ENCODE measurements around the gene PIM3.

DNA sequence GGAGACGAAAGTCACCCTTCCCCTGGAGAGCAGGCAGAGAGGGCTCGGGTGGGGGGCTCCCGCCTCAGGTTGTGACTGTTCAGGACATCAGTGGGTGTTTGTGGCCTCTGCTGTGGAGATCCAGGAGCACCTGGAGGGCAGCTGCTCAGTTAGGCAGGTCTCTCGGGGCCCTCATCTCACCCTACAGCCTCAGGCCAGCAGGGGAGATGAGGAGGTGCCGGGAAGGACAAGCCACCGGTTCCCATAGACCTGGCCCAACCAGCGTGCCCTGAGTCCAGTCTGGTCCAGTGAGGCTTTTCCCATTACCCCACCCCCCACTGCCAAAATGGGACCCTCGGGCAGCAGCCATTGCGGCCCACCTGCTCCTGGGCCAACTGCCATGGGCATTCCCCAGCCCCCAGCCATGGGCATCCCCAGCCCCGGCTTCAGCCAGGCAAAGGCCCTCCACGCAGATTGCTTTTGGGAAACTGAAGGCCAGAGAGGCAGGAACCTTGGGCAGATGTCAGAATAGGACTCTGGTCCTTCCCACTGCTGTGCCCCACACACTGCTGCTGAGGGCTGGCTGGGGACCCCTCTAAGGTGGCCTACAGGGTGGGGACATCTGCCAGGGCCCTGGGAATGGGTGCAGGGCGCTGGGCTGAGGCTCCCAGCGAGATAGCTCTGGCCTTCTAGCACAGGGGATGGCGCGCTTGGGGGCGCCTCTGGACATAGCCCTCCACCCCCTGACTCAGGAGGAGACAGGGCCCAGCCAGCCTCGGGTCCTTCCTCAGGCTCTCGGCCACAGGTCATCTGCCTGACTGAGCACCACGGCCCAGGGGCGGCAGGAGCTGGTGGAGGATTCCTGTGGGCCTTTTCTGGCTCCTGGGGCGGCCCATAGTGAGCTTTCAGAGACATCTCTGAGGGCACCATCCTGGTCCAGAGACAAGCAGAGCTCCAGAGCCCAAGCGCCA, 4.8 kb downstream of the PIM3 start:
- no peak for TF ChIP-seq JUND (IDR thresholded peaks at IDR 0.05)
- no peak for TF ChIP-seq ZBTB33 (IDR thresholded peaks at IDR 0.05; ENCODE audit: borderline replicate concordance, low read depth)
- TF ChIP-seq, protein P1, sequence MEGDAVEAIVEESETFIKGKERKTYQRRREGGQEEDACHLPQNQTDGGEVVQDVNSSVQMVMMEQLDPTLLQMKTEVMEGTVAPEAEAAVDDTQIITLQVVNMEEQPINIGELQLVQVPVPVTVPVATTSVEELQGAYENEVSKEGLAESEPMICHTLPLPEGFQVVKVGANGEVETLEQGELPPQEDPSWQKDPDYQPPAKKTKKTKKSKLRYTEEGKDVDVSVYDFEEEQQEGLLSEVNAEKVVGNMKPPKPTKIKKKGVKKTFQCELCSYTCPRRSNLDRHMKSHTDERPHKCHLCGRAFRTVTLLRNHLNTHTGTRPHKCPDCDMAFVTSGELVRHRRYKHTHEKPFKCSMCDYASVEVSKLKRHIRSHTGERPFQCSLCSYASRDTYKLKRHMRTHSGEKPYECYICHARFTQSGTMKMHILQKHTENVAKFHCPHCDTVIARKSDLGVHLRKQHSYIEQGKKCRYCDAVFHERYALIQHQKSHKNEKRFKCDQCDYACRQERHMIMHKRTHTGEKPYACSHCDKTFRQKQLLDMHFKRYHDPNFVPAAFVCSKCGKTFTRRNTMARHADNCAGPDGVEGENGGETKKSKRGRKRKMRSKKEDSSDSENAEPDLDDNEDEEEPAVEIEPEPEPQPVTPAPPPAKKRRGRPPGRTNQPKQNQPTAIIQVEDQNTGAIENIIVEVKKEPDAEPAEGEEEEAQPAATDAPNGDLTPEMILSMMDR (IDR thresholded peaks at IDR 0.05) = no peak
- no peak for TF ChIP-seq EZH2phosphoT487 (IDR thresholded peaks at IDR 0.05; ENCODE audit: borderline replicate concordance, low read depth)
- no peak for TF ChIP-seq RXRA (IDR thresholded peaks at IDR 0.05; ENCODE audit: borderline replicate concordance, low read depth)
